Measurements from ENCODE around the gene ABLIM3.

DNA sequence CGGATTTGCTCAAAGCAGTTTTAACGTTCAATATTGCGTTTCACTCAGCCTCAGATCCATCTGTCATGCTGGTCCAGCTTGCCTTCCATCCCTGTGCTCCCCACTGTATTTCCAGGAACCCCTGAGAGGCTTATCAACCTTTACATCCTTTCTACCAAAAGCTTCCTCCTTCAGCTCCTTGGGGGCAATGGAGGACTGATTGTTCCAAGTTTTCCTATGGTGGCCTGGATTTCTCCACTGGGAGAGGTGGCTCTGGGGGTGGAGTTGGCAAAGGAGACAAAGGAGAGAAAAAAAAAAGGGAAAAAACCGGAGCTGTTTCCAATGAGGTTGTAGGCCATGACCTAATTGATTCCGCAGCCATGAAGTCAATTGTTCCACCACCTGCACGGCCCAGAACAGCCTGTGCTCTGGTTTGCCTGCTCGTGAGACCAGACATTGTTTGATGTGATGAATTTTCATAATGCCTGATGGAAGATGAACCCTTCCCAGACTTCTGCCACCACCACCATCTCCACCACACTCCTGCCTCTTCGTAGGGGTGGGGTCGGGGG lies 54.1 kb downstream of the ABLIM3 start:
- no peak for TF ChIP-seq POLR2A (IDR thresholded peaks at IDR 0.05)
- TF ChIP-seq, protein P1, sequence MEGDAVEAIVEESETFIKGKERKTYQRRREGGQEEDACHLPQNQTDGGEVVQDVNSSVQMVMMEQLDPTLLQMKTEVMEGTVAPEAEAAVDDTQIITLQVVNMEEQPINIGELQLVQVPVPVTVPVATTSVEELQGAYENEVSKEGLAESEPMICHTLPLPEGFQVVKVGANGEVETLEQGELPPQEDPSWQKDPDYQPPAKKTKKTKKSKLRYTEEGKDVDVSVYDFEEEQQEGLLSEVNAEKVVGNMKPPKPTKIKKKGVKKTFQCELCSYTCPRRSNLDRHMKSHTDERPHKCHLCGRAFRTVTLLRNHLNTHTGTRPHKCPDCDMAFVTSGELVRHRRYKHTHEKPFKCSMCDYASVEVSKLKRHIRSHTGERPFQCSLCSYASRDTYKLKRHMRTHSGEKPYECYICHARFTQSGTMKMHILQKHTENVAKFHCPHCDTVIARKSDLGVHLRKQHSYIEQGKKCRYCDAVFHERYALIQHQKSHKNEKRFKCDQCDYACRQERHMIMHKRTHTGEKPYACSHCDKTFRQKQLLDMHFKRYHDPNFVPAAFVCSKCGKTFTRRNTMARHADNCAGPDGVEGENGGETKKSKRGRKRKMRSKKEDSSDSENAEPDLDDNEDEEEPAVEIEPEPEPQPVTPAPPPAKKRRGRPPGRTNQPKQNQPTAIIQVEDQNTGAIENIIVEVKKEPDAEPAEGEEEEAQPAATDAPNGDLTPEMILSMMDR (IDR thresholded peaks at IDR 0.05), result no peak
